HEK293 (cell line): ENCODE results near the gene ZNF607.

Source experiments
- GLI4 ChIP-seq: fragments of 450-650 bp; formaldehyde crosslinking; IDR thresholded peaks from 2 replicates; pipeline ENCODE4 v1.5.1; 2016; ENCODE audit warnings: missing biosample characterization, missing genetic modification characterization
- GLIS1 ChIP-seq: fragments of 450-650 bp; formaldehyde crosslinking; IDR thresholded peaks from 2 replicates; pipeline ENCODE4 v1.5.1; 2016; ENCODE audit warnings: missing biosample characterization, missing genetic modification characterization
- KLF16 ChIP-seq: fragments of 450-650 bp; formaldehyde crosslinking; IDR thresholded peaks from 2 replicates; pipeline ENCODE4 v1.5.1; 2017; ENCODE audit warnings: missing biosample characterization, missing genetic modification characterization
- KLF7 ChIP-seq: fragments of 450-650 bp; formaldehyde crosslinking; IDR thresholded peaks from 2 replicates; pipeline ENCODE4 v1.5.1; 2016; ENCODE audit warnings: missing biosample characterization, missing genetic modification characterization, borderline replicate concordance
- KLF9 ChIP-seq: fragments of 450-650 bp; formaldehyde crosslinking; IDR thresholded peaks from 2 replicates; pipeline ENCODE4 v1.5.1; 2016; ENCODE audit warnings: missing biosample characterization, missing genetic modification characterization, low read depth
- MYNN ChIP-seq: fragments of 450-650 bp; formaldehyde crosslinking; IDR thresholded peaks from 2 replicates; pipeline ENCODE4 v1.5.1; 2016; ENCODE audit warnings: missing biosample characterization, missing genetic modification characterization, borderline replicate concordance
- REPIN1 ChIP-seq: fragments of 450-650 bp; formaldehyde crosslinking; IDR thresholded peaks from 2 replicates; pipeline ENCODE4 v1.5.1; 2017; ENCODE audit warnings: missing biosample characterization, missing genetic modification characterization, low read depth
- SP2 ChIP-seq: fragments of 450-650 bp; formaldehyde crosslinking; IDR thresholded peaks from 2 replicates; pipeline ENCODE4 v1.5.1; 2016; ENCODE audit warnings: missing biosample characterization, missing genetic modification characterization
- TCF7L2 ChIP-seq: IDR thresholded peaks from 2 replicates; pipeline ENCODE4 v1.6.1; 2011; ENCODE audit warnings: low read depth, mild to moderate bottlenecking, inconsistent platforms, low read length, moderate library complexity, borderline replicate concordance
- TRIM28 ChIP-seq: IDR thresholded peaks from 2 replicates; pipeline ENCODE4 v1.6.1; 2011; ENCODE audit warnings: low read length, control low read depth, borderline replicate concordance
- ZBTB21 ChIP-seq: fragments of 450-650 bp; formaldehyde crosslinking; IDR thresholded peaks from 2 replicates; pipeline ENCODE4 v1.5.1; 2017; ENCODE audit warnings: missing biosample characterization, missing genetic modification characterization
- ZEB2 ChIP-seq: fragments of 450-650 bp; formaldehyde crosslinking; IDR thresholded peaks from 2 replicates; pipeline ENCODE4 v1.5.1; 2016; ENCODE audit warnings: missing biosample characterization, missing genetic modification characterization
- ZFHX2 ChIP-seq: fragments of 450-650 bp; formaldehyde crosslinking; conservative IDR thresholded peaks from 2 replicates; pipeline ENCODE4 v1.5.1; 2016; ENCODE audit warnings: missing biosample characterization, missing genetic modification characterization
- ZNF138 ChIP-seq: fragments of 450-650 bp; formaldehyde crosslinking; IDR thresholded peaks from 2 replicates; pipeline ENCODE4 v1.5.1; 2016; ENCODE audit warnings: missing biosample characterization, missing genetic modification characterization, borderline replicate concordance
- ZNF140 ChIP-seq: fragments of 450-650 bp; formaldehyde crosslinking; IDR thresholded peaks from 2 replicates; pipeline ENCODE4 v1.5.1; 2016; ENCODE audit warnings: missing biosample characterization, missing genetic modification characterization
- ZNF23 ChIP-seq: fragments of 450-650 bp; formaldehyde crosslinking; IDR thresholded peaks from 2 replicates; pipeline ENCODE4 v1.5.1; 2016; ENCODE audit warnings: missing biosample characterization, missing genetic modification characterization, borderline replicate concordance
- ZNF24 ChIP-seq: fragments of 450-650 bp; formaldehyde crosslinking; IDR thresholded peaks from 2 replicates; pipeline ENCODE4 v1.5.1; 2016; ENCODE audit warnings: missing biosample characterization, missing genetic modification characterization
- ZNF274 ChIP-seq, 2 experiments: fragments of 200-500 bp in 1 of 2; fragments of 450-650 bp in 1 of 2; sonication (Bioruptor generic) in 1 of 2; formaldehyde crosslinking in 1 of 2; IDR thresholded peaks; 2 replicates each; pipeline versions ENCODE4 v1.5.1 to v1.6.1; 2014 to 2016; ENCODE audit warnings: borderline replicate concordance in 1 of 2, inconsistent platforms in 1 of 2, low read length in 1 of 2, missing biosample characterization in 1 of 2, missing genetic modification characterization in 1 of 2
- ZNF311 ChIP-seq: fragments of 450-650 bp; formaldehyde crosslinking; IDR thresholded peaks from 2 replicates; pipeline ENCODE4 v1.5.1; 2017; ENCODE audit warnings: missing biosample characterization, missing genetic modification characterization, borderline replicate concordance
- ZNF37A ChIP-seq: fragments of 450-650 bp; IDR thresholded peaks from 2 replicates; pipeline ENCODE4 v1.5.1; 2018; ENCODE audit warnings: missing biosample characterization, missing genetic modification characterization
- ZNF514 ChIP-seq: fragments of 450-650 bp; formaldehyde crosslinking; IDR thresholded peaks from 2 replicates; pipeline ENCODE4 v1.5.1; 2016; ENCODE audit warnings: missing biosample characterization, missing genetic modification characterization
- ZNF560 ChIP-seq: fragments of 450-650 bp; formaldehyde crosslinking; IDR thresholded peaks from 2 replicates; pipeline ENCODE4 v1.5.1; 2017; ENCODE audit warnings: missing biosample characterization, missing genetic modification characterization, borderline replicate concordance
- ZNF596 ChIP-seq: fragments of 450-650 bp; IDR thresholded peaks from 2 replicates; pipeline ENCODE4 v1.5.0; 2018; ENCODE audit warnings: missing biosample characterization, mild to moderate bottlenecking, missing genetic modification characterization, moderate library complexity
- ZNF664 ChIP-seq: fragments of 450-650 bp; formaldehyde crosslinking; IDR thresholded peaks from 2 replicates; pipeline ENCODE4 v1.5.1; 2016; ENCODE audit warnings: missing biosample characterization, missing genetic modification characterization
- ZNF791 ChIP-seq: fragments of 450-650 bp; formaldehyde crosslinking; IDR thresholded peaks from 2 replicates; pipeline ENCODE4 v1.5.1; 2016; ENCODE audit warnings: missing biosample characterization, missing genetic modification characterization
- ZSCAN18 ChIP-seq: fragments of 450-650 bp; formaldehyde crosslinking; IDR thresholded peaks from 2 replicates; pipeline ENCODE4 v1.5.1; 2016; ENCODE audit warnings: missing biosample characterization, missing genetic modification characterization
- TF ChIP-seq, protein P1 (sequence below): fragments of 450-650 bp; formaldehyde crosslinking; IDR thresholded peaks from 2 replicates; pipeline ENCODE4 v1.5.1; 2016; ENCODE audit warnings: missing biosample characterization, missing genetic modification characterization
- TF ChIP-seq, protein P2 (sequence below): fragments of 450-650 bp; formaldehyde crosslinking; IDR thresholded peaks from 2 replicates; pipeline ENCODE4 v1.5.1; 2016; ENCODE audit warnings: missing biosample characterization, missing genetic modification characterization
- TF ChIP-seq, protein P3 (sequence below): fragments of 450-650 bp; formaldehyde crosslinking; IDR thresholded peaks from 2 replicates; pipeline ENCODE4 v1.5.1; 2016; ENCODE audit warnings: missing biosample characterization, missing genetic modification characterization
- TF ChIP-seq, protein P4 (sequence below): fragments of 450-650 bp; formaldehyde crosslinking; IDR thresholded peaks from 2 replicates; pipeline ENCODE4 v1.5.1; 2016; ENCODE audit warnings: missing biosample characterization, missing genetic modification characterization

ZNF607 gene

GRCh38 chr19:37719111-37719926 lies at the start of gene ZNF607 (continued):
- TF ChIP-seq, protein P1, sequence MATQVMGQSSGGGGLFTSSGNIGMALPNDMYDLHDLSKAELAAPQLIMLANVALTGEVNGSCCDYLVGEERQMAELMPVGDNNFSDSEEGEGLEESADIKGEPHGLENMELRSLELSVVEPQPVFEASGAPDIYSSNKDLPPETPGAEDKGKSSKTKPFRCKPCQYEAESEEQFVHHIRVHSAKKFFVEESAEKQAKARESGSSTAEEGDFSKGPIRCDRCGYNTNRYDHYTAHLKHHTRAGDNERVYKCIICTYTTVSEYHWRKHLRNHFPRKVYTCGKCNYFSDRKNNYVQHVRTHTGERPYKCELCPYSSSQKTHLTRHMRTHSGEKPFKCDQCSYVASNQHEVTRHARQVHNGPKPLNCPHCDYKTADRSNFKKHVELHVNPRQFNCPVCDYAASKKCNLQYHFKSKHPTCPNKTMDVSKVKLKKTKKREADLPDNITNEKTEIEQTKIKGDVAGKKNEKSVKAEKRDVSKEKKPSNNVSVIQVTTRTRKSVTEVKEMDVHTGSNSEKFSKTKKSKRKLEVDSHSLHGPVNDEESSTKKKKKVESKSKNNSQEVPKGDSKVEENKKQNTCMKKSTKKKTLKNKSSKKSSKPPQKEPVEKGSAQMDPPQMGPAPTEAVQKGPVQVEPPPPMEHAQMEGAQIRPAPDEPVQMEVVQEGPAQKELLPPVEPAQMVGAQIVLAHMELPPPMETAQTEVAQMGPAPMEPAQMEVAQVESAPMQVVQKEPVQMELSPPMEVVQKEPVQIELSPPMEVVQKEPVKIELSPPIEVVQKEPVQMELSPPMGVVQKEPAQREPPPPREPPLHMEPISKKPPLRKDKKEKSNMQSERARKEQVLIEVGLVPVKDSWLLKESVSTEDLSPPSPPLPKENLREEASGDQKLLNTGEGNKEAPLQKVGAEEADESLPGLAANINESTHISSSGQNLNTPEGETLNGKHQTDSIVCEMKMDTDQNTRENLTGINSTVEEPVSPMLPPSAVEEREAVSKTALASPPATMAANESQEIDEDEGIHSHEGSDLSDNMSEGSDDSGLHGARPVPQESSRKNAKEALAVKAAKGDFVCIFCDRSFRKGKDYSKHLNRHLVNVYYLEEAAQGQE (tag by site-specific recombination), result 0 out of 2 replicates have a peak, but pooled peaks have one; percentile 3
- TF ChIP-seq, protein P2, sequence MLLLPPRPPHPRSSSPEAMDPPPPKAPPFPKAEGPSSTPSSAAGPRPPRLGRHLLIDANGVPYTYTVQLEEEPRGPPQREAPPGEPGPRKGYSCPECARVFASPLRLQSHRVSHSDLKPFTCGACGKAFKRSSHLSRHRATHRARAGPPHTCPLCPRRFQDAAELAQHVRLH (tag by site-specific recombination), result peak; percentile 66
- TF ChIP-seq KLF16 (tag by site-specific recombination) (peak; percentile 93), ZNF664 (tag by site-specific recombination) (no peak), TCF7L2 (no peak), TRIM28 (peak; percentile 35; the same call in 1 of the 2 replicates), ZNF274 (IDR thresholded peaks at IDR 0.05; ENCODE audit: low read length) (no peak), ZNF274 (tag by site-specific recombination; IDR thresholded peaks at IDR 0.05; ENCODE audit: borderline replicate concordance) (no peak), ZNF596 (tag by site-specific recombination) (no peak), ZNF138 (tag by site-specific recombination) (no peak), ZSCAN18 (tag by site-specific recombination) (peak; percentile 58; the same call in 1 of the 2 replicates), ZEB2 (peak; percentile 91; the same call in 1 of the 2 replicates), ZNF23 (tag by site-specific recombination) (no peak), ZNF24 (peak; percentile 37; the same call in 1 of the 2 replicates), ZNF560 (tag by site-specific recombination) (no peak), REPIN1 (tag by site-specific recombination) (peak; percentile 86; the same call in 1 of the 2 replicates), ZNF514 (tag by site-specific recombination) (no peak), ZNF140 (tag by site-specific recombination) (no peak), KLF9 (tag by site-specific recombination) (peak; percentile 85), MYNN (tag by site-specific recombination) (no peak; the same call in 1 of the 2 replicates), SP2 (tag by site-specific recombination) (peak; percentile 68), ZNF37A (tag by site-specific recombination) (peak; percentile 51; the same call in 1 of the 2 replicates), ZNF311 (tag by site-specific recombination) (no peak), GLI4 (tag by site-specific recombination) (no peak), GLIS1 (tag by site-specific recombination) (peak; percentile 97), ZNF791 (tag by site-specific recombination) (0 out of 2 replicates have a peak, but pooled peaks have one; percentile 6), KLF7 (tag by site-specific recombination) (peak; percentile 47; the same call in 1 of the 2 replicates), ZBTB21 (tag by site-specific recombination) (peak; percentile 69), ZFHX2 (tag by site-specific recombination) (peak; percentile 94)
- TF ChIP-seq, protein P3, sequence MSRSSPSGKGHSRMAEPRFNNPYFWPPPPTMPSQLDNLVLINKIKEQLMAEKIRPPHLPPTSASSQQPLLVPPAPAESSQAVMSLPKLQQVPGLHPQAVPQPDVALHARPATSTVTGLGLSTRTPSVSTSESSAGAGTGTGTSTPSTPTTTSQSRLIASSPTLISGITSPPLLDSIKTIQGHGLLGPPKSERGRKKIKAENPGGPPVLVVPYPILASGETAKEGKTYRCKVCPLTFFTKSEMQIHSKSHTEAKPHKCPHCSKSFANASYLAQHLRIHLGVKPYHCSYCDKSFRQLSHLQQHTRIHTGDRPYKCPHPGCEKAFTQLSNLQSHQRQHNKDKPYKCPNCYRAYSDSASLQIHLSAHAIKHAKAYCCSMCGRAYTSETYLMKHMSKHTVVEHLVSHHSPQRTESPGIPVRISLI (tag by site-specific recombination), result no peak
- TF ChIP-seq, protein P4, sequence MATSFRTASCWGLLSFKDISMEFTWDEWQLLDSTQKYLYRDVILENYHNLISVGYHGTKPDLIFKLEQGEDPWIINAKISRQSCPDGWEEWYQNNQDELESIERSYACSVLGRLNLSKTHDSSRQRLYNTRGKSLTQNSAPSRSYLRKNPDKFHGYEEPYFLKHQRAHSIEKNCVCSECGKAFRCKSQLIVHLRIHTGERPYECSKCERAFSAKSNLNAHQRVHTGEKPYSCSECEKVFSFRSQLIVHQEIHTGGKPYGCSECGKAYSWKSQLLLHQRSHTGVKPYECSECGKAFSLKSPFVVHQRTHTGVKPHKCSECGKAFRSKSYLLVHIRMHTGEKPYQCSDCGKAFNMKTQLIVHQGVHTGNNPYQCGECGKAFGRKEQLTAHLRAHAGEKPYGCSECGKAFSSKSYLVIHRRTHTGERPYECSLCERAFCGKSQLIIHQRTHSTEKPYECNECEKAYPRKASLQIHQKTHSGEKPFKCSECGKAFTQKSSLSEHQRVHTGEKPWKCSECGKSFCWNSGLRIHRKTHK (tag by site-specific recombination), result no peak
